GM21526 (cell line): ENCODE data around the gene RDX.
"Not testable (repeated sequence)": the region's sequence is repeated elsewhere in the genome, so short reads cannot be mapped to it uniquely, and the experiment has no call there.

Source experiments
- ATAC-seq: cut with Tn5 transposase; IDR thresholded peaks from one replicate; pipeline ENCODE4 v1.9.1; 2021; ENCODE audit warnings: moderate library complexity; ENCODE audit not compliant: unreplicated experiment, low FRiP score

The RDX gene

GRCh38 chr11:110280595-110280994 is 15.8 kb downstream of the RDX start:
- not testable (repeated sequence) for ATAC-seq

DNA sequence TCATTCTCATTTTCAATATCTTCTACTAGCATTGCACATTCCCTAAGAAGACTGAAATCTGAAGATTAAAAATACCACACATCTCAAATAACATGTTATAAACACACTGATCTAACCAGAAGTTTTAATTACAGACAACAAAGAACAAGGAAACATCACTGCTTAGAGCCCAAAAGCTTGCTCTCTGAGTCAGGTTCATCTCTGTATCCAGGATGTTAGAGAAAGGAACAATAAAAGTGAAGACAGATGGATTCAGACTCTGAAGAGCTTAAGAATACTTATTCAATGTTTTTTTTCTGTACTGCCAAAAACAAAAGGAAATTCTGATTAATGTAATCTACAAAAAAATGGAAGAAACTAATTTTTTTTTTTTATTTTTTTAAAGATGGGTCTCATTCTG is 16.5 kb downstream of the RDX start:
- ATAC-seq, result no peak

GRCh38 chr11:110272919-110273318 is 23.5 kb downstream of the RDX start:
- no peak for ATAC-seq

DNA sequence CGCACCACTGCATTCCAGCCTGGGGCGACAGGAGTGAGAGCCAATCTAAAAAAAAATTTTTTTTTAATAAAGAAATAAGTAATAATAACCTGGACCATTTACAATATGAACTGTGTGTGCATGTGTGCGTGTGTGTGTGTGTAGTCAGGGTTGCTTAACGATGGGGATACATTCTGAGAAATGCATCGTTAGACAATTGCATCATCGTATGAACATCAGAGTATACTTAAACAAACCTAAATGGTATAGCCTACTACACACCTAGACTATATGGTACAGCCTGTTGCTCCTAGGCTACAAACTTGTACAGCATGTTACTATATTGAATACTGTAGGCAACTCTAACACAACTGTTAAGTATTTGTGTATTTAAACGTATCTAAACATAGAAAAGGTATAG is 26.4 kb downstream of the RDX start:
- no peak for ATAC-seq

- no peak for ATAC-seq
Measured at GRCh38 chr11:110268441-110268840, 28.0 kb downstream of the RDX start.

GRCh38 chr11:110262072-110262403 is 34.4 kb downstream of the RDX start:
- no peak for ATAC-seq

GRCh38 chr11:110261195-110262071 is 35.0 kb downstream of the RDX start:
- no peak for ATAC-seq

GRCh38 chr11:110253525-110253924 is 42.9 kb downstream of the RDX start:
- no peak for ATAC-seq

DNA sequence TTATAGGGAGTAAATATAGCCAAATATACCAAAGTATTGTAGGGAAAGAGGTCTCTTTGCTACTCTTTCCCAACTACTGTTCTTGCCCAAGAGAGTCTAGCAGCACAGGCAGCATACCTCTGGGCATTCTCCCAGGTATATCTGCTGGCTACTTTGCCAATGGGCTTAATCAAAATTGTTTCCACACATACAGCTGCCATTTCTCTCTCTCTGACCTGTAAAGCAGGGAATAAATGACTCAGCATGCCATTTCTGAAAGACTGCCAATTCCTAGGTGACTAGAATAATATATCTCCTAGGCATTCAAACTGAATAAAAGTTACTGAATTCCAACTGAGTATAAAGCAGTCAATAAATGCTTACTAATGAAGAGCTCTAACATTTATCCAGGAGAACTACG is 44.6 kb downstream of the RDX start:
- no peak for ATAC-seq

- no peak for ATAC-seq
Measured at GRCh38 chr11:110250168-110250567, 46.2 kb downstream of the RDX start.

DNA sequence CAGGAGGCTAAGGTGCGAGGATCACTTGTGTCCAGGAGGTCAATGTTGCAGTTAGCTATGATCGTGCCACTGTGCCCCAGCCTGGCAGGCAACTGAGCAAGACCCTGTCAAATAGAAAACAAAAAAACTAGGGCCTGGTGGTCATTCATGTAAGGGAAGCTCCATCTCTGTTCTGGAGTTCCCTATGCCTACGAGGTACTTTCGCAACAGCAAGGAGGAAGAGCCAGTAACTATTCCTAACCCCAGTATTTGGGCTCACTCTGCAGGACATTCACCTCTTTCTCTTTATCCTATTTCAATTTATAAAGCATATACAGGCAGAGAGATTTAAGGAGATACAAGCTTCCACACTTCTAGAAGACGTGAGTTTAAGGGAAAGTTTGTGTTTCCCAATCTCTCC is 46.6 kb downstream of the RDX start:
- ATAC-seq, result no peak

DNA sequence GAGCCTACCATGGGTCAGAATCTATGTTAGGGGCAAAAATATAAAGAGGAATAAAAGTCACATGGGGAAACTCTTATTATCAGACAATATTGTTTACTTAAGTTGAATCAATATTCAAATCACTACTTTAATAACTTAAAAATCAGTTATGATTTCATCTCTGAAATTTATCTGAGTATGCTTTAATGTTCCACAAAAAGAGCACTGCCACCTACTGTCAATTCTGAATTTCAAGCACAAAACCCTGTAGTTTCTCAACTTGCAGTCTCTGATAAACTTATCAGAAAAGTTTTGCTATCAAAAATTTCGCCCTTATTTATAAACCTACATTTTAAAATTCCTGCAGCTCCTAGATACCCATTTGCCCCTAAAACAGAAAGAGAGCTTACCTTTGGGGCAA is 47.3 kb downstream of the RDX start:
- no peak for ATAC-seq

DNA sequence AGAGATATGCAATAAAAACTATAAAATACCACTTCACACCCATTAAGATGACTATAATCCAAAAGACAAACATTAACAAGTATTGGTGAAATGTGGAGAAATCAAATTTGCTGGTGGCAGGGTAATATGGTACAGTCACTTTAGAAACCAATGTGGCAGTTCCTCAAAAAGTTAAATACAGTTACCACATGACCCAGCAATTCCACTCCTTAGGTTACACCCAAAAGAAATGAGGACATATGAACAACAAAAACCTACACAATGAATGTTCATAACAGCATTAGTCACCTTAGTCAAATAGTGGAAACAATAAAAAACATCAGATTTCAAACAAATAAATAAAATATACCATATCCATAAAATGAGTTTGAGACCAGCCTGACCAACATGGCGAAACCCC is 52.6 kb downstream of the RDX start:
- no peak for ATAC-seq

- ATAC-seq, result no peak
Measured at GRCh38 chr11:110242746-110243145, 53.7 kb downstream of the RDX start.

- ATAC-seq, result no peak
Measured at GRCh38 chr11:110242188-110242587, 54.2 kb downstream of the RDX start.

- ATAC-seq, result no peak
Measured at GRCh38 chr11:110235966-110236365, 60.4 kb downstream of the RDX start.

DNA sequence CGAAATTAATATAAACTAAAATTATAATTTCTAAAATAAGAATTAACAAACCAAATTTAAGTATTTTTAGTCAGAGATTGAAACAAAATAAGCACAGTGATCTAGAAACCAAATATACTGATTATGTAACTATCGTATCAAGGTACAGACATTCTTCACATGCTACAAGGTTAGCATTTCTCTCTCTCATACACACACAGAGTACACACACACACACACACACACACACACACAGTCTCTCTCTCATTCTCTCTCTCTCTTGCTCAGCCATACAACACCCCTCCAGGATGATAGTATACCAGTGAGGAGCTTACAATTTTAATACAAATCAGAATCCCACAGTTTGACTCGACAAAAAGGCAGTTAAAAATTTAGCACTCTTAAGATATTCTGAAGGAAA is 66.0 kb downstream of the RDX start:
- ATAC-seq, result no peak

DNA sequence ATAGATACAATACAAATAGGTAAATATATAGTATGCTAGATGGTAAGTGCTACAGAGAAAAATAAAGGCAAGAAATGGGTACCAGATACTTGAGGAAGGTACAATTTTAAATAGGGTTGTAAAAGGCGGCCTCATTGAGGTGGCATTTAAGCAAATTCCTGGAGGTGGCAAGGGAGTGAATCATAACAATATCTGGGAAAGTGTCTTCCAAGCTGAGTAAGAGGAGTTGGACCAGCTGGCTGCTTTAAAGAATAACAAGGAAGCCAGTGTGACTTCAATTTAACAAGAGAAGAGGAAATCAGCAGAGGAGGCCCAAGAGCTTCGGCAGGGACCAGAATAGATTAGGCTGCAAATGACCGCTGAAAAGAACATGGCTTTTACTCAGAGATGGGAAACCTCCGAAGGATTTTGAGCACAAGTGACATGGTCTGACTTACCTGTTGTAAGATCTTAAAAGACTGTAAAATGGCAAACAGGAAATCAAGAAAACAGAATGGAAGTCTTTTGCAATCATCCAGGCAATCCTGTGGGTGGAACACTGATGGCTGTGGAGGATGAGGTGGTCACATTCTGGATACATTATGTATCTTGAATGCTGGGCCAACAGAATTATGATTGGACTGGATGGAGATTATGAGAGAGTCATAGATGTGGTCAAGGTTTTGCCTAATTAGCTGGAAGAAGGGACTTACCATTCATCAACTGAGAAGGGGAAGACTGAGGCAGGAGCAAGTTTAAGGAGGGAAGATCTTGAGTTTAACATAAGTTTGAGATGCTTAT is 77.2 kb downstream of the RDX start:
- no peak for ATAC-seq

GRCh38 chr11:110217936-110218335 is 78.5 kb downstream of the RDX start:
- ATAC-seq, result no peak

DNA sequence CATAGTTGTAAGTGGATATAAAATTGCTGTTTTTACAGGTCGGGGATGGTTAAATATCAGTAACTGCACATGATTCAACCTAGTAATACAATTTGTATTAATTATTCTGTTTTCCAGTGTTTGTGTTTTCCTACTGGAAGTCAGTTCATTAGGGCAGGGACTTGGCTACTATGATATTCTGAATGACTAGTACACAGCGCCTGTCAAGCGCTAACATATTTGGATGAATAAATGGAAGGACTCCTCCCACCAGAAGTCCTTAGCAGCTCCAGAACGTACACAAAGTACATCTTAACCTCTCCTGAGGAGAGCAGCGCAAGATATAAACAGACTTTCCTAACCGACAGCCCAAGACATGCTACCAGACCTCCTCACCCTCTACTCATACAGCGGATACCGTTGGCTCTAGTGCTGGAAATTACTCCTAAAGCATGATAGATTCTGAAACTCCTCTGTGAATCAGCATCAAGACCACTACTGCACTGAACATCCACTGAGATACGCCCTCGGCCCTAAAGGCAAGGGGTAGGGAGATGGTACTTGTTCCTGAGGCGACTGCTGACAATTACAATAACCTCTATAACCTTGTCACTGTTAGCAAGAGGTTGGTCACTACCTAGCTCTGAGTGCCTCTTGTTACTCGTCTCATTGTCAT is 79.1 kb downstream of the RDX start:
- no peak for ATAC-seq

GRCh38 chr11:110209313-110209694 is 87.1 kb downstream of the RDX start:
- ATAC-seq, result not testable (repeated sequence)
